ENCODE measurements around the gene POU6F2.

GRCh38 chr7:39360038-39360437 lies 382.3 kb downstream of the POU6F2 start:
- TF ChIP-seq TAF1 (IDR thresholded peaks at IDR 0.05; ENCODE audit: low read depth) (no peak), RAD21 (IDR thresholded peaks at IDR 0.05; ENCODE audit: low read depth) (no peak), TEAD4 (IDR thresholded peaks at IDR 0.05) (no peak), YY1 (IDR thresholded peaks at IDR 0.05; ENCODE audit: low read depth) (no peak), CREB1 (IDR thresholded peaks at IDR 0.05; ENCODE audit: low read depth) (no peak), EP300 (IDR thresholded peaks at IDR 0.05; ENCODE audit: borderline replicate concordance) (no peak), MAX (IDR thresholded peaks at IDR 0.05) (no peak), REST (IDR thresholded peaks at IDR 0.05; ENCODE audit: low read depth) (no peak), NFIC (IDR thresholded peaks at IDR 0.05) (no peak), EGR1 (IDR thresholded peaks at IDR 0.05) (no peak), TCF12 (IDR thresholded peaks at IDR 0.05; ENCODE audit: low read depth) (no peak), CEBPB (IDR thresholded peaks at IDR 0.05) (no peak)
